Suprapubic skin (tissue), 4 donors: Measurements from ENCODE around the gene SEM1. TPM values are rescaled to one million over a fixed set of nuclear protein-coding genes. Genes with fewer than 3 reads are reported as not detected.
"Not testable (repeated sequence)": the region's sequence is repeated elsewhere in the genome, so short reads cannot be mapped to it uniquely, and the experiment has no call there.

Source experiments
- DNase-seq, 2 donors: peaks; one replicate each; pipeline ENCODE4 v3.0.0-alpha.2; 2019; ENCODE audit warnings: low spot score in 2 of 2
- H3K27ac ChIP-seq: fragments of 200-600 bp; sonication (generic); one replicate; pipeline ENCODE4 v1.5.1; 2019
- H3K27me3 ChIP-seq: fragments of 200-600 bp; sonication (generic); one replicate; pipeline ENCODE4 v1.5.1; 2019
- H3K36me3 ChIP-seq: fragments of 200-600 bp; sonication (generic); one replicate; pipeline ENCODE4 v1.5.1; 2019
- H3K4me1 ChIP-seq: fragments of 200-600 bp; sonication (generic); one replicate; pipeline ENCODE4 v1.5.1; 2019
- H3K4me3 ChIP-seq: fragments of 200-600 bp; sonication (generic); one replicate; pipeline ENCODE4 v1.5.1; 2019; ENCODE audit warnings: mild to moderate bottlenecking
- H3K9me3 ChIP-seq: fragments of 200-600 bp; sonication (generic); one replicate; pipeline ENCODE4 v1.5.1; 2019
- EP300 ChIP-seq: sonication (generic); formaldehyde crosslinking; IDR thresholded peaks from one replicate; pipeline ENCODE4 v1.6.1; 2017; ENCODE audit warnings: antibody characterized with exemption
- POLR2A ChIP-seq, 2 donors: fragments of 450-650 bp; IDR thresholded peaks; one replicate each; pipeline ENCODE4 v1.6.1; 2017; ENCODE audit warnings: antibody characterized with exemption in 2 of 2, mild to moderate bottlenecking in 2 of 2, moderate library complexity in 2 of 2
- POLR2AphosphoS5 ChIP-seq, 3 donors: sonication (generic); formaldehyde crosslinking; IDR thresholded peaks; one replicate each; pipeline ENCODE4 v1.6.1; 2017; ENCODE audit warnings: antibody characterized with exemption in 3 of 3
- WGBS: methylation state at CpG from one replicate; pipeline ENCODE4 v1.1.5; 2018; 5-methylcytosine and 5-hydroxymethylcytosine counted together
- total RNA-seq, 4 donors: library from RNA; depleted of rRNA; stranded (reverse); fragments of >200 nt; gene quantifications; one replicate each; pipeline ENCODE4 v1.1.0, GENCODE V29; 2016
- TF ChIP-seq, protein P1 (sequence below), 2 donors: fragments of 200-600 bp in 1 of 2; fragments of 450-650 bp in 1 of 2; sonication (generic) in 1 of 2; IDR thresholded peaks; one replicate each; pipeline ENCODE4 v1.5.1; 2016 to 2019; ENCODE audit warnings: antibody characterized with exemption in 2 of 2, mild to moderate bottlenecking in 1 of 2, moderate library complexity in 1 of 2

SEM1 gene
- total RNA-seq, 4 donors from 2014 or later = 16.6 to 33.3 (median 17.7) TPM

GRCh38 chr7:96701258-96701657 is 8.4 kb downstream of the SEM1 start:
- Histone ChIP-seq H3K4me3 (no peak overlapping the region), H3K36me3 (no peaks in the 10 kb centered on the region), H3K27ac (no peak overlapping the region), H3K4me1 (peaks cover 16% of the 10 kb centered on the region), H3K9me3 (no peaks in the 10 kb centered on the region), H3K27me3 (no peaks in the 10 kb centered on the region)
- no peak for DNase-seq
- TF ChIP-seq, protein P1, sequence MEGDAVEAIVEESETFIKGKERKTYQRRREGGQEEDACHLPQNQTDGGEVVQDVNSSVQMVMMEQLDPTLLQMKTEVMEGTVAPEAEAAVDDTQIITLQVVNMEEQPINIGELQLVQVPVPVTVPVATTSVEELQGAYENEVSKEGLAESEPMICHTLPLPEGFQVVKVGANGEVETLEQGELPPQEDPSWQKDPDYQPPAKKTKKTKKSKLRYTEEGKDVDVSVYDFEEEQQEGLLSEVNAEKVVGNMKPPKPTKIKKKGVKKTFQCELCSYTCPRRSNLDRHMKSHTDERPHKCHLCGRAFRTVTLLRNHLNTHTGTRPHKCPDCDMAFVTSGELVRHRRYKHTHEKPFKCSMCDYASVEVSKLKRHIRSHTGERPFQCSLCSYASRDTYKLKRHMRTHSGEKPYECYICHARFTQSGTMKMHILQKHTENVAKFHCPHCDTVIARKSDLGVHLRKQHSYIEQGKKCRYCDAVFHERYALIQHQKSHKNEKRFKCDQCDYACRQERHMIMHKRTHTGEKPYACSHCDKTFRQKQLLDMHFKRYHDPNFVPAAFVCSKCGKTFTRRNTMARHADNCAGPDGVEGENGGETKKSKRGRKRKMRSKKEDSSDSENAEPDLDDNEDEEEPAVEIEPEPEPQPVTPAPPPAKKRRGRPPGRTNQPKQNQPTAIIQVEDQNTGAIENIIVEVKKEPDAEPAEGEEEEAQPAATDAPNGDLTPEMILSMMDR (IDR thresholded peaks at IDR 0.05) = no peak
- TF ChIP-seq EP300 (no peak), POLR2A (IDR thresholded peaks at IDR 0.05) (no peak), POLR2AphosphoS5 (IDR thresholded peaks at IDR 0.05) (no peak)
- 94% methylated on average over 3 of the region's 3 CpGs for WGBS

DNA sequence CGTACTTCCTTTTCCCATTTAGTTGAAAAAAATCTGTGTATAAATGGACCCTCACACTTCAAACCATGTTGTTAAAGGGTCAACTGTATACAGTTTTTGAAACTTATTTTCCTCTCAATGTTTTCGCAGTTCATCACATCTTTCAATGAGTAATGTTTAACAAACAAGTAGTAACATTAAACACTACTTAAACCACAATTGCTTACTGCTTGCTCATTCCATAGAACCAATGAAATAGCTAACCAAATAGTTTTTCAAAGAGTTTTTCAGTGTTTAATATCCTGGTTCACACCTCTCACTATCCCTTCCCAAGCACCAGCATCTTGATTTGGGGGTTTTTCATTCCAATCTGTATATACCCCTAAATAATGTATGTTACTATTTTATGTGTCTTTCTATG is 9.1 kb downstream of the SEM1 start:
- DNase-seq = no peak
- peaks cover 18% of the 10 kb centered on the region for H3K4me1 ChIP-seq
- WGBS = 100% methylated on average over 2 of the region's 2 CpGs
- no peak for TF ChIP-seq POLR2A (IDR thresholded peaks at IDR 0.05)
- no peak for TF ChIP-seq EP300
- no peak for TF ChIP-seq POLR2AphosphoS5 (IDR thresholded peaks at IDR 0.05)
- TF ChIP-seq, protein P1 (IDR thresholded peaks at IDR 0.05) = no peak
- H3K36me3 ChIP-seq = no peaks in the 10 kb centered on the region
- no peak overlapping the region for H3K27ac ChIP-seq
- H3K9me3 ChIP-seq = no peaks in the 10 kb centered on the region
- no peaks in the 10 kb centered on the region for H3K27me3 ChIP-seq
- H3K4me3 ChIP-seq = no peak overlapping the region

DNA sequence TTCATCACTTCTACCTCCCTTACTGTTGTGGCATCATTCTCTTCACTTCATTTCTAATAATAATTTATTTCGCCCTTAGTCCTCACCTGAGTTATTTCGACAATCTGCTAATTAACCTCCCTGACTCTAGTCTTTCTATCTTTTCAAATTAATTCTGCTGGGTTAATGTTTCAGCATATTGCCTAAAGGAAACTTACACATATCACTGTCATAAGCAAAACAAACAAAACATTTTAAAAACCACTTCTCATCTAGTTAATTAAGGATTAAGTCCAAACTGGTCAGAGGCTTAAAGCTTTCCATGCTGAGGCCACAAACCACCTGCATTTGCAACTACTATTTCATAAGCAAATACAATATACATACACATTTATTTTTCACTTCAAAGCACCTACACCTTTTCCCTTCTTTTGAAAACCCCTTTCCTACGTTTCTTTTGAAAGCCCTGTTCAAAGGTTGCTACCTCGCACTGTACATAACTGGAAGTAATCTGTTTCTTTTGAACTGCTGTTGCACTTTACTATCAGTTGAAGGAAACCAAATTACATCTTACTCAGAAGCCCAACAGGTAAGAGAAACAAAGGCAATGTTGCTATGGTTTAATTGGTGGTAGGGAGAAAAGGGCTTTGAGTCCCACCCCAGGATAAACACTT is 10.3 kb downstream of the SEM1 start:
- no peak for TF ChIP-seq EP300
- H3K4me1 ChIP-seq = peaks cover 18% of the 10 kb centered on the region
- 94% methylated on average over 4 of the region's 4 CpGs for WGBS
- no peaks in the 10 kb centered on the region for H3K27me3 ChIP-seq
- peaks cover 2% of the 10 kb centered on the region for H3K36me3 ChIP-seq
- H3K4me3 ChIP-seq = no peak overlapping the region
- no peak for DNase-seq
- H3K9me3 ChIP-seq = no peaks in the 10 kb centered on the region
- H3K27ac ChIP-seq = no peak overlapping the region

GRCh38 chr7:96698449-96698848 is 11.2 kb downstream of the SEM1 start:
- Histone ChIP-seq H3K36me3 (peaks cover 10% of the 10 kb centered on the region), H3K4me1 (peaks cover 18% of the 10 kb centered on the region)
- DNase-seq, H3K4me3 ChIP-seq, H3K9me3 ChIP-seq, H3K27me3 ChIP-seq, H3K27ac ChIP-seq: not testable (repeated sequence)
- WGBS = 92% methylated on average over 7 of the region's 7 CpGs

DNA sequence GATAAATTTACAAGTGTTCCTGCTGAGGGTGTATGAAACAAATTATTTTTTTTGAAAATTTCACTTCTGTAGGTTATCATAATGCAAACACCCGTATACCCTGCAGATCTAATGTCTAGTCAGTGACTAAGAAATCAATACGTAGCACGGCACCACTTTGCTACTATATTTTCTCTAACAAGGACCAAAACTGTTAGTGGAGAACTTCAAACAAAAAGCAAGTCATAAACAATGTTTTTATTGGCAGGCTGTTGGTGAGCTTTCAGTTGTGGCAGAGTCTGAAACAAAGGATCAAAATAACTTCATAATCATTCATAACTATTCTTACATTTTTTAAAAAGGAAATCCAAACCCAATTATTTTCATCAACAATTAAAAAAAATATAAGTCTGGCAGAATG is 11.8 kb downstream of the SEM1 start:
- Histone ChIP-seq H3K27me3 (no peaks in the 10 kb centered on the region), H3K27ac (no peak overlapping the region), H3K9me3 (no peaks in the 10 kb centered on the region), H3K4me3 (no peak overlapping the region), H3K4me1 (peaks cover 18% of the 10 kb centered on the region), H3K36me3 (peaks cover 10% of the 10 kb centered on the region)
- TF ChIP-seq, protein P1 (IDR thresholded peaks at IDR 0.05) = no peak
- TF ChIP-seq EP300 (no peak), POLR2A (IDR thresholded peaks at IDR 0.05) (no peak), POLR2AphosphoS5 (IDR thresholded peaks at IDR 0.05) (no peak)
- DNase-seq = no peak
- WGBS = 69% methylated on average over 3 of the region's 3 CpGs

DNA sequence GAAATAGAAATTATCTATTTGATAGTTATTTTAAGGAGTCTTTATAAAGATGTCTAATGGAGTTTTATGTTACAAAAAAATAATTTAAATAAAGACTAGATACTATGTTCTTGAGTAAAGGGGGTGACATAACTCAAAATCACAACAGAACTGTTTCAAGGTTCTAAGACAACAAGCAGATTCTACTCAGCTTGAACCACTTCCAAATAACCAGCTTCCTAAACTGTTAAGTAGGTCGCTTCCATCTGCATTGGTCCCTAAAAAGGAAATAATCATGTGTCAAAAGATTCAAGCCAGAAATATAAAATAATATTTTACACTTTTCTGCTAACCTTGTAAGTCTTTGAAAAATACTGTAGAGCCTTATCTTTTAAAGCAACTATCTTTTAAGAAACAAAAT is 14.1 kb downstream of the SEM1 start:
- Histone ChIP-seq H3K9me3 (no peaks in the 10 kb centered on the region), H3K27me3 (no peaks in the 10 kb centered on the region), H3K27ac (no peak overlapping the region), H3K4me3 (no peak overlapping the region), H3K4me1 (peaks cover 18% of the 10 kb centered on the region), H3K36me3 (peaks cover 22% of the 10 kb centered on the region)
- TF ChIP-seq EP300 (no peak), POLR2A (IDR thresholded peaks at IDR 0.05) (no peak), POLR2AphosphoS5 (IDR thresholded peaks at IDR 0.05) (no peak)
- TF ChIP-seq, protein P1 (IDR thresholded peaks at IDR 0.05) = no peak
- WGBS = 67% methylated on average over 1 of the region's 1 CpG
- no peak for DNase-seq
